ENCODE data around the gene TFR2. TPM values are rescaled to one million over a fixed set of nuclear protein-coding genes. Genes with fewer than 3 reads are reported as not detected.

Gene TFR2
- total and polyA plus RNA-seq, 9 of the 15 experiments (the other 6 are each of a cell fraction or from before 2014, with no cell fraction given), result 3.8 to 123 (median 51.1) TPM

GRCh38 chr7:100584054-100584682 lies 57.2 kb downstream of the TFR2 start:
- Histone ChIP-seq H3K27me3 (ENCODE audit: control insufficient read depth in 2 of 2, insufficient read depth in 2 of 2, low read length in 2 of 2) (no peaks in the 10 kb centered on the region), H3K9ac (ENCODE audit: insufficient read depth in 1 of 2, low read depth in 2 of 2, low read length in 2 of 2) (peak overlapping the region; percentile 90 to 97; a peak in 2 of 4 replicates), H3K36me3 (ENCODE audit: control insufficient read depth, insufficient read depth, low read length) (peaks cover 49% of the 10 kb centered on the region), H3K27ac (ENCODE audit: extremely low read depth, low read depth, low read length) (peak overlapping the region; percentile 88; the same call in 2 of the 3 replicates), H4K20me1 (replicated peaks; ENCODE audit: control insufficient read depth, insufficient read depth, low read length) (peaks cover 24% of the 10 kb centered on the region), H3K4me1 (replicated peaks in 1 of 2; ENCODE audit: control insufficient read depth in 2 of 2, insufficient read depth in 2 of 2, low read length in 2 of 2) (peaks cover 26 to 61% of the 10 kb centered on the region in 2 experiments), H3K79me2 (ENCODE audit: control insufficient read depth, insufficient read depth, low read length) (peaks cover 31% of the 10 kb centered on the region), H3K4me2 (ENCODE audit: insufficient read depth, low read length) (peak overlapping the region; percentile 90), H3K9me3 (replicated peaks; ENCODE audit: control insufficient read depth, insufficient read depth, low read depth, low read length) (no peaks in the 10 kb centered on the region), H2AFZ (ENCODE audit: low read depth, low read length) (no peak overlapping the region), H3K9me1 (ENCODE audit: control insufficient read depth, insufficient read depth, low read length) (peaks cover 12% of the 10 kb centered on the region), H3K4me3 (peak overlapping the region; percentile 75)
- POLR2A ChIA-PET, result interaction anchor here (0.5 to 3.5 kb wide), 11 partner anchors 7 to 242 kb away, joined by 3 to 27 read pairs (median 3); partner anchors contain the start of genes MEPCE and ZCWPW1
- in situ Hi-C loops (cut with MboI), result no loop called here
- no TSS peak for BruUV-seq (replicated peaks)
- 62% methylated on average over 6 of the region's 15 CpGs for WGBS (ENCODE audit: insufficient coverage, low coverage, missing lambda C conversion rate)
- intact Hi-C loops (cut with micrococcal nuclease), result no loop called here
- FAIRE-seq, result no peak
- DNase-seq (ENCODE audit: extremely low read depth in 1 of 4, low spot score in 3 of 4), result peak in 3 of 4 experiments; percentile 45 to 50 (median 50)
- no peak for ATAC-seq
- CTCF ChIA-PET (ENCODE audit: low intra/inter-chr PET ratio), result no interaction called here
- no peak for TF ChIP-seq JUN (IDR thresholded peaks at IDR 0.05; ENCODE audit: borderline replicate concordance, low read depth, low read length)
- TF ChIP-seq JUN (CRISPR knock-in tag; IDR thresholded peaks at IDR 0.05; ENCODE audit: borderline replicate concordance), result no peak
- peak; percentile 94 for TF ChIP-seq SPI1 (IDR thresholded peaks at IDR 0.05; ENCODE audit: borderline replicate concordance, low read depth, low read length)
- TF ChIP-seq ERF (CRISPR knock-in tag; IDR thresholded peaks at IDR 0.05), result 0 out of 2 replicates have a peak, but pooled peaks have one; percentile 49
- TF ChIP-seq YBX1 (IDR thresholded peaks at IDR 0.05), result no peak
- no peak for TF ChIP-seq PRDM10 (IDR thresholded peaks at IDR 0.05; ENCODE audit: partially characterized antibody)
- TF ChIP-seq MAFF (IDR thresholded peaks at IDR 0.05; ENCODE audit: low read length), result no peak
- TF ChIP-seq TAF15 (IDR thresholded peaks at IDR 0.05; ENCODE audit: low read depth, low read length), result no peak
- TF ChIP-seq GABPA (tag; conservative IDR thresholded peaks at IDR 0.05; ENCODE audit: low read depth), result no peak
- no peak for TF ChIP-seq ZNF41 (CRISPR knock-in tag; conservative IDR thresholded peaks at IDR 0.05)
- TF ChIP-seq POLR2A (conservative IDR thresholded peaks at IDR 0.05), result no peak
- no peak for TF ChIP-seq CBFB (CRISPR knock-in tag; IDR thresholded peaks at IDR 0.05)
- TF ChIP-seq CCAR2 (IDR thresholded peaks at IDR 0.05; ENCODE audit: low read depth, low read length), result no peak
- TF ChIP-seq ZC3H8 (IDR thresholded peaks at IDR 0.05), result no peak
- TF ChIP-seq NR2C2 (CRISPR knock-in tag; IDR thresholded peaks at IDR 0.05), result no peak
- TF ChIP-seq NR2C2 (tag; IDR thresholded peaks at IDR 0.05), result 0 out of 2 replicates have a peak, but pooled peaks have one; percentile 1
- TF ChIP-seq MAFK (IDR thresholded peaks at IDR 0.05; ENCODE audit: low read length), result no peak

All from K562 (cell line).